K562 (cell line): Measurements from ENCODE around the gene ANKRD36B. TPM values are rescaled to one million over a fixed set of nuclear protein-coding genes. Genes with fewer than 3 reads are reported as not detected.
"Not testable (repeated sequence)": the region's sequence is repeated elsewhere in the genome, so short reads cannot be mapped to it uniquely, and the experiment has no call there.

Source experiments
- ATAC-seq: fragments of 200-7000 bp; cut with Tn5 transposase; 3 replicates; pipeline ENCODE4 v1.9.1; 2020; ENCODE audit warnings: moderate library complexity
- BruUV-seq: library from RNA; stranded (reverse); fragments of 400-500 nt; replicated peaks from 2 replicates; lab custom pipeline; 2021; lab: Mats Ljungman, UMichigan
- CTCF ChIA-PET: fragments of 300-600 bp; formaldehyde crosslinking; extraction: SDS; loops from one replicate; lab custom pipeline; 2021; ENCODE audit warnings: low intra/inter-chr PET ratio; lab: Yijun Ruan, JAX
- POLR2A ChIA-PET: fragments of 300-600, 350-650 bp; sonication (Branson Sonifier 250); formaldehyde crosslinking; extraction: SDS; loops from one replicate; lab custom pipeline; 2021; ENCODE audit warnings: antibody characterized with exemption, inconsistent platforms; lab: Yijun Ruan, JAX
- DNase-seq, 4 experiments: peaks; one replicate each; pipeline versions ENCODE4 v3.0.0 to v3.0.0-alpha.2; 2011 to 2018; ENCODE audit warnings: low spot score in 3 of 4, mixed read lengths in 3 of 4; ENCODE audit errors: extremely low read depth in 1 of 4
- FAIRE-seq: peaks from 2 replicates; lab custom pipeline; 2011; peaks lifted over from hg19 to GRCh38; lab: Jason Lieb, UNC
- H2AFZ ChIP-seq: 2 replicates; pipeline ENCODE4 v1.6.0; 2011; ENCODE audit warnings: low read depth, low read length, control low read depth, inconsistent platforms
- H3K27ac ChIP-seq: fragments of 200-600 bp; 3 replicates; pipeline ENCODE4 v1.8.0; 2011; ENCODE audit warnings: low read depth, mild to moderate bottlenecking, control low read depth, inconsistent platforms, low read length, moderate library complexity, mixed read lengths; ENCODE audit errors: extremely low read depth
- H3K27me3 ChIP-seq, 2 experiments: fragments of 300-600 bp in 1 of 2; 2 replicates in 1 of 2; 3 replicates in 1 of 2; pipeline versions ENCODE4 v1.6.0 to v1.8.0; 2011; ENCODE audit warnings: inconsistent platforms in 2 of 2, low read length in 2 of 2, mild to moderate bottlenecking in 1 of 2, mixed read lengths in 1 of 2, moderate library complexity in 1 of 2; ENCODE audit not compliant: control insufficient read depth in 2 of 2, insufficient read depth in 2 of 2
- H3K36me3 ChIP-seq: fragments of 300-600 bp; 3 replicates; pipeline ENCODE4 v1.8.0; 2011; ENCODE audit warnings: mild to moderate bottlenecking, low read length, inconsistent platforms; ENCODE audit not compliant: control insufficient read depth, insufficient read depth
- H3K4me1 ChIP-seq, 2 experiments: fragments of 200-600 bp in 1 of 2; replicated peaks in 1 of 2; 2 replicates in 1 of 2; 3 replicates in 1 of 2; pipeline versions ENCODE4 v1.5.1 to v1.8.0; 2011; ENCODE audit warnings: inconsistent platforms in 2 of 2, low read length in 2 of 2, mild to moderate bottlenecking in 1 of 2, mixed read lengths in 1 of 2, moderate library complexity in 1 of 2; ENCODE audit not compliant: control insufficient read depth in 2 of 2, insufficient read depth in 2 of 2
- H3K4me2 ChIP-seq: 2 replicates; pipeline ENCODE4 v1.6.1; 2011; ENCODE audit warnings: low read length, control low read depth, inconsistent platforms, mixed read lengths; ENCODE audit not compliant: insufficient read depth
- H3K4me3 ChIP-seq: fragments of 200-600 bp; sonication (generic), shearing (Covaris generic); 2 replicates; pipeline ENCODE4 v1.5.1; 2016; ENCODE audit warnings: control low read depth, inconsistent platforms
- H3K79me2 ChIP-seq: fragments of 200-600 bp; 3 replicates; pipeline ENCODE4 v1.8.0; 2011; ENCODE audit warnings: low read length, inconsistent platforms; ENCODE audit not compliant: control insufficient read depth, insufficient read depth
- H3K9ac ChIP-seq, 2 experiments: 2 replicates each; pipeline versions ENCODE4 v1.6.0 to v1.6.1; 2011; ENCODE audit warnings: low read depth in 2 of 2, low read length in 2 of 2, control low read depth in 1 of 2, inconsistent platforms in 1 of 2, mild to moderate bottlenecking in 1 of 2, mixed read lengths in 1 of 2; ENCODE audit not compliant: insufficient read depth in 1 of 2
- H3K9me1 ChIP-seq: one replicate; pipeline ENCODE4 v1.6.0; 2011; ENCODE audit warnings: inconsistent platforms, mild to moderate bottlenecking, low read length, moderate library complexity; ENCODE audit not compliant: control insufficient read depth, insufficient read depth
- H3K9me3 ChIP-seq: replicated peaks from 2 replicates; pipeline ENCODE4 v1.5.1; 2011; ENCODE audit warnings: low read depth, low read length, inconsistent platforms; ENCODE audit not compliant: control insufficient read depth, insufficient read depth
- H4K20me1 ChIP-seq: replicated peaks from 2 replicates; pipeline ENCODE4 v1.6.1; 2011; ENCODE audit warnings: low read length, inconsistent platforms, mixed read lengths; ENCODE audit not compliant: control insufficient read depth, insufficient read depth
- ARID3B ChIP-seq: fragments of 250-450 bp; sonication (Bioruptor Pico); IDR thresholded peaks from 2 replicates; pipeline ENCODE4 v1.4.0; 2020; ENCODE audit warnings: borderline replicate concordance
- HSF4 ChIP-seq: fragments of 250-450 bp; sonication (Bioruptor Pico); IDR thresholded peaks from 2 replicates; pipeline ENCODE4 v2.1.2; 2022; ENCODE audit warnings: mild to moderate bottlenecking, moderate library complexity, borderline replicate concordance
- ZNF785 ChIP-seq: fragments of 250-450 bp; sonication (Bioruptor Pico); IDR thresholded peaks from 2 replicates; pipeline ENCODE4 v1.4.0; 2020; ENCODE audit warnings: mild to moderate bottlenecking
- WGBS: fragments of 100-300 bp; shearing (Covaris generic); methylation state at CpG from one replicate; pipeline ENCODE4 v1.1.6; 2016; ENCODE audit warnings: low coverage, mixed read lengths; ENCODE audit not compliant: insufficient coverage; ENCODE audit errors: missing lambda C conversion rate; 5-methylcytosine and 5-hydroxymethylcytosine counted together
- in situ Hi-C: fragments of 300-500 bp; cut with MboI; formaldehyde crosslinking; loops from 4 replicates; pipeline ENCODE4 v1.15.0; 2018; ENCODE audit warnings: inconsistent platforms, mixed read lengths
- intact Hi-C: fragments of 100-400 bp; cut with micrococcal nuclease; formaldehyde crosslinking; loops from 2 replicates; pipeline ENCODE4 v1.14.2; 2022
- polyA plus RNA-seq, 8 experiments: library from polyadenylated mRNA; depleted of rRNA in 4 of 8; stranded (reverse) in 5 of 8; unstranded in 3 of 8; fragments of >200 nt; fragmentation: Nextera tagmentation in 2 of 8; fragmentation: Illumina TruSeq in 1 of 8; extraction: Ambion mirVana in 2 of 8; extraction: Trizol in 1 of 8; gene quantifications; 2 replicates each; pipeline versions ENCODE4 v1.2.1 to v1.2.3, GENCODE V29; 2011 to 2014; ENCODE audit warnings: inconsistent platforms in 1 of 8, missing spikeins in 1 of 8
- total RNA-seq, 7 experiments: library from RNA; depleted of rRNA in 6 of 7; stranded (reverse); fragments of >200 nt in 6 of 7; fragmentation: Illumina TruSeq in 2 of 7; extraction: Trizol in 2 of 7; gene quantifications; 2 replicates each; pipeline versions ENCODE4 v1.2.1 to v1.2.3, GENCODE V29; 2011 to 2021; ENCODE audit warnings: low replicate concordance in 1 of 7

The ANKRD36B gene
- total and polyA plus RNA-seq, 9 of the 15 experiments (the other 6 are each of a cell fraction or from before 2014, with no cell fraction given): 7.6 to 40.9 (median 13.3) TPM

DNA sequence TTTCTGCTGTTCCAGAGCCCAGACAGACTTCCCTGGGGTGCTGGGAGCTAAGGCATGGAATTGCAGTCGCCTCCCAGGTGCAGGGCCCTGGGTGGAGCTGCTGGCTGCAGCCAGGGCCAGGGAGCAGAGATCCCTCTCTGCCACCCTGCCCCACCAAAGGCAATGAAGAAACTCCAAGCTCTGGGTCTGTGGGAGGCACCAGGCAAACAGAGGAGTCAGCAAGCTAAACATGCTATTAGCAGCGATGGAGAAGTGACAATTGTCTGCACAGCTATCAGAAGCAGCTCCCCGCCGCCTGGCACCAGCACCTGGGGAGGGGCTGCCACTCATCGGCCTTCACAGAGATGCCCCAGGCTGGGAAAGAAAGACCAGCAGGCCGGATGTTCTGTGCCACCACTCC lies 28.2 kb upstream of the ANKRD36B start:
- Histone ChIP-seq H3K9me1 (no peaks in the 10 kb centered on the region), H3K4me1 (peaks cover 0 to 4% of the 10 kb centered on the region in 2 experiments; a peak in 2 of 5 replicates), H3K4me3 (no peak overlapping the region), H3K27ac (no peak overlapping the region), H2AFZ (no peak overlapping the region), H4K20me1 (no peaks in the 10 kb centered on the region), H3K79me2 (no peaks in the 10 kb centered on the region), H3K9me3 (no peaks in the 10 kb centered on the region), H3K27me3 (no peaks in the 10 kb centered on the region), H3K36me3 (no peaks in the 10 kb centered on the region), H3K4me2 (no peak overlapping the region), H3K9ac (no peak overlapping the region)
- no TSS peak for BruUV-seq
- ATAC-seq: no peak
- no peak for FAIRE-seq
- TF ChIP-seq HSF4 (no peak), ARID3B (CRISPR knock-in tag) (no peak), ZNF785 (no peak)
- WGBS: 45% methylated on average over 6 of the region's 6 CpGs
- in situ Hi-C loops (loop anchor here (5.0 kb wide), 1 partner anchor 1556 kb away; no protein-coding TSS in a partner anchor), intact Hi-C loops (no loop called here)
- POLR2A ChIA-PET: no interaction called here
- no peak for DNase-seq
- CTCF ChIA-PET: no interaction called here

GRCh38 chr2:97615746-97616145 lies 26.1 kb upstream of the ANKRD36B start:
- no CpG with 5 or more reads among the region's 8 CpGs for WGBS
- H3K36me3 ChIP-seq, H3K9me3 ChIP-seq, H2AFZ ChIP-seq, CTCF ChIA-PET, intact Hi-C loops, H4K20me1 ChIP-seq, H3K27me3 ChIP-seq, POLR2A ChIA-PET, ATAC-seq, BruUV-seq, H3K27ac ChIP-seq, H3K79me2 ChIP-seq, FAIRE-seq, H3K9ac ChIP-seq, H3K4me3 ChIP-seq, H3K9me1 ChIP-seq, H3K4me1 ChIP-seq, DNase-seq, H3K4me2 ChIP-seq: not testable (repeated sequence)
- in situ Hi-C loops: loop anchor here (5.0 kb wide), 1 partner anchor 1553 kb away; no protein-coding TSS in a partner anchor

GRCh38 chr2:97611895-97612294 lies 22.2 kb upstream of the ANKRD36B start:
- H2AFZ ChIP-seq, CTCF ChIA-PET, H3K4me2 ChIP-seq, in situ Hi-C loops, DNase-seq, POLR2A ChIA-PET, H3K4me1 ChIP-seq, H3K9me3 ChIP-seq, H3K9ac ChIP-seq, H3K36me3 ChIP-seq, ATAC-seq, intact Hi-C loops, H3K79me2 ChIP-seq, H3K27ac ChIP-seq, H3K4me3 ChIP-seq, H4K20me1 ChIP-seq, H3K27me3 ChIP-seq, BruUV-seq, FAIRE-seq, H3K9me1 ChIP-seq: not testable (repeated sequence)
- no CpG with 5 or more reads among the region's 7 CpGs for WGBS
